ENCODE data around the gene RLF. TPM values are rescaled to one million over a fixed set of nuclear protein-coding genes. Genes with fewer than 3 reads are reported as not detected.
A peak's percentile ranks its signal among the peaks of the same experiment; 100 is the strongest.

Gene RLF
- total RNA-seq, 4 donors from 2014 or later = 12.3 to 15.9 (median 15.0) TPM

DNA sequence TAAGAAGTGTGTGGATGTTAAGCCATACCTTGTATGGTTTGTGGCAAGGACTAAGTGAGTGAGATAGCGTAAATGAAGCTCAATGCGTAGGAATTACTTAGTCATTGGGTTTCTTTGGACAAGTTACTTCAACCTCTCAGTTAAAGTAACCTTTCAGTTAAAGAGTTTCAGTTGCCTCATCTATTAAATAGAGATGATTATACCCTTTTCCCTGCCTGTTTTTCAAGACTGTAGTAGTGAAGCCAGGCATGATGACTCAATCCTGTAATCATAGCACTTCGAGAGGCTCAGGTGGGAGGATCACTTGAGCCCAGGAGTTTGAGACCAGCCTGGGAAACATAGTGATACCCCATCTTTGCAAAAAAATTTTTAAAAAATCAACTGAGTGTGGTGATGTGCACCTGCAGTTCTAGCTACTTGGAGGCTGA, 103.2 kb downstream of the RLF start:
- DNase-seq (no peak), ATAC-seq (no peak)
- Histone ChIP-seq H3K4me1 (peaks cover 16 to 55% of the 10 kb centered on the region in 2 donors), H3K4me3 (no peak overlapping the region), H3K36me3 (peaks cover 0 to 42% of the 10 kb centered on the region in 2 donors), H3K27ac (peak overlapping the region; percentile 17 to 29 (median 26)), H3K27me3 (no peaks in the 10 kb centered on the region), H3K9me3 (no peaks in the 10 kb centered on the region)
- TF ChIP-seq POLR2A (IDR thresholded peaks at IDR 0.05) (no peak), CTCF (IDR thresholded peaks at IDR 0.05 in 4 of 5, conservative IDR thresholded peaks at IDR 0.05 in 1 of 5) (no peak)
- in situ Hi-C loops (cut with MboI; ENCODE audit: low sequenced_read_pairs in 4 of 4) (no loop called here), intact Hi-C loops (cut with DNase I; ENCODE audit: low total_unique reads) (no loop called here)

DNA sequence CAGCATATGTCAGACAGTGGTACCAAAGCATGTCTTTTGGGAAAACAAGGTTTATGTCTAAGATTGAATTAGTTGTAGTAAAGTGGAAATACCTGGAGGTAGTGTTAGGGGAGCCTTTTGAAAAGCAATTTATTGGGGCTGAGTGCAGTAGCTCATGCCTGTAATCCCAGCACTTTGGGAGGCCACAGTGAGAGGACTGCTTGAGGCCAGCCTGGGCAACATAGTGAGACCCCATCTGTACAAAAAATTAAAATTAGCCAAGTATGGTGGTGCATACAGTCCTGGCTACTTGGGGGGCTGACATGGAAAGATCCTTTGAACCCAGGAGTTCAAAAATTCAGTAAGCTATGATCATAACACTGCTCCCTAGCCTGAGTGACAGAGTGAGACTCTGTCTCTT, 104.1 kb downstream of the RLF start:
- TF ChIP-seq CTCF (IDR thresholded peaks at IDR 0.05 in 4 of 5, conservative IDR thresholded peaks at IDR 0.05 in 1 of 5) (no peak), POLR2A (IDR thresholded peaks at IDR 0.05) (no peak)
- no peaks in the 10 kb centered on the region for H3K27me3 ChIP-seq

DNA sequence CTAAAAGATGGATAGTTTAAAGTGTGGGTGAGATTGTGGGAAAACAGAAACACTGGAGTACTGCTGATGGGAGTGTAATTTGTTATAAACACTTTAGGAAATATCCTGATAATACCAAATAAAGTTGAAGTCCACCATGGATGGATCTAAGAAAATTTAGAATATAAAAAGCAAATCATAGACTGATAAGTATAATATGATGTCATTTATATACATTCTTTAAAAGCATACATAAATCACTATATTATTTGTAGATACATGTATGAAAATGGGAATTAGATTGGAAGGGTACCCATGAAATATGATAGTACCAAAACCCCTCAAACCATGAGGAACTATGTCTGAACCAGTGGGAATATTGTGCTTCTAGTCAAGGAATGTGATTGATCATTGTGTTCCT, 104.7 kb downstream of the RLF start:
- peaks cover 11 to 44% of the 10 kb centered on the region in 2 donors for H3K4me1 ChIP-seq
- DNase-seq = no peak
- peaks cover 0 to 52% of the 10 kb centered on the region in 2 donors for H3K36me3 ChIP-seq
- H3K27me3 ChIP-seq = no peaks in the 10 kb centered on the region
- intact Hi-C loops (cut with DNase I; ENCODE audit: low total_unique reads) = no loop called here
- in situ Hi-C loops (cut with MboI; ENCODE audit: low sequenced_read_pairs in 4 of 4) = no loop called here
- no peak for ATAC-seq
- H3K4me3 ChIP-seq = no peak overlapping the region
- TF ChIP-seq CTCF (IDR thresholded peaks at IDR 0.05 in 4 of 5, conservative IDR thresholded peaks at IDR 0.05 in 1 of 5) (no peak), POLR2A (IDR thresholded peaks at IDR 0.05) (no peak)
- no peaks in the 10 kb centered on the region for H3K9me3 ChIP-seq
- H3K27ac ChIP-seq = peak overlapping the region; percentile 22 to 85 (median 75)

More for the DNA sequence above, 104.1 kb downstream of the RLF start:
- H3K36me3 ChIP-seq = peaks cover 0 to 51% of the 10 kb centered on the region in 2 donors
- H3K4me3 ChIP-seq = no peak overlapping the region
- no peak overlapping the region for H3K27ac ChIP-seq
- intact Hi-C loops (cut with DNase I; ENCODE audit: low total_unique reads) (no loop called here), in situ Hi-C loops (cut with MboI; ENCODE audit: low sequenced_read_pairs in 4 of 4) (no loop called here)
- ATAC-seq (no peak), DNase-seq (no peak)
- H3K9me3 ChIP-seq = no peaks in the 10 kb centered on the region
- peaks cover 11 to 47% of the 10 kb centered on the region in 2 donors for H3K4me1 ChIP-seq

DNA sequence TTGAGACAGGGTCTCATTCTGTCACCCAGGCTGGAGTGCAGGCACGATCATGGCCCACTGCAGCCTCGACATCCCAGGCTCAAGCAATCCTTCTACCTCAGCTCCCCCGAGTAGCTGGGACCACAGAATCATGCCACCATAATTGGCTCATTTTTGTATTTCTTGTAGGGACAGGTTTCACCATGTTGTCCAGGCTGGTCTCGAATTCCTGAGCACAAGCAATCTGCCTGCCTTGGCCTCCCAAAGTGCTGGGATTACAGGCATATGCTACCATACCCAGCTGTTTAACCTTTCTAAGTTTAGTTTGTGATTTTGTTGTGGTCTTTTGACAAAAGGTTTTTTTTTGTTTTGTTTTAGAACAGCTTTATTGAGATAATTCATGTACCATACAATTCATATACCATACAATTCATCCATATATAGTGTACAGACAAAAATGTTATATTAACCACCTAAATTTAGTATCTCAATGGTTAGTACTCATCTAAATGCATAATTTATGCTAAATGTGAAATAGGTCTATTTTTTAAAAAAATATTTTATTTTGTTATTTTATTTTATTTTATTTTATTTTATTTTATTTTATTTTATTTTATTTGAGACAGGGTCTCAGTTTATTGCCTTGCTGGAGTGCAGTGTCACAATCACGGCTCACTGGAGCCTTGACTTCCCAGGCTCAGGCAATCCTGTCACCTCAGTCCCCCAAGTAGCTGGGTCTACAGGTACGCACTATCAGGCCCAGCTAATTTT, 105.8 kb downstream of the RLF start:
- Histone ChIP-seq H3K27me3 (no peaks in the 10 kb centered on the region), H3K4me1 (peaks cover 11 to 40% of the 10 kb centered on the region in 2 donors), H3K36me3 (peaks cover 0 to 52% of the 10 kb centered on the region in 2 donors), H3K9me3 (no peaks in the 10 kb centered on the region), H3K4me3 (no peak overlapping the region), H3K27ac (peak overlapping the region; percentile 70 to 85 (median 76))
- ATAC-seq (peak in 1 of 2 donors; percentile 25), DNase-seq (no peak)
- in situ Hi-C loops (cut with MboI; ENCODE audit: low sequenced_read_pairs in 4 of 4) = no loop called here
- intact Hi-C loops (cut with DNase I; ENCODE audit: low total_unique reads) = no loop called here
- TF ChIP-seq POLR2A (IDR thresholded peaks at IDR 0.05) (no peak), CTCF (IDR thresholded peaks at IDR 0.05 in 4 of 5, conservative IDR thresholded peaks at IDR 0.05 in 1 of 5) (no peak)
